ENCODE measurements around the gene AUTS2.

GRCh38 chr7:69663911-69664832 lies 65.9 kb downstream of the AUTS2 start:
- TF ChIP-seq CTCF (IDR thresholded peaks at IDR 0.05) (no peak), POLR2A (IDR thresholded peaks at IDR 0.05) (no peak), POLR2AphosphoS5 (IDR thresholded peaks at IDR 0.05; ENCODE audit: insufficient read depth in 1 of 2, low read depth in 1 of 2) (no peak)

Measured in vagina (tissue), 2 donors.